Measurements from ENCODE around the gene PRELP.

DNA sequence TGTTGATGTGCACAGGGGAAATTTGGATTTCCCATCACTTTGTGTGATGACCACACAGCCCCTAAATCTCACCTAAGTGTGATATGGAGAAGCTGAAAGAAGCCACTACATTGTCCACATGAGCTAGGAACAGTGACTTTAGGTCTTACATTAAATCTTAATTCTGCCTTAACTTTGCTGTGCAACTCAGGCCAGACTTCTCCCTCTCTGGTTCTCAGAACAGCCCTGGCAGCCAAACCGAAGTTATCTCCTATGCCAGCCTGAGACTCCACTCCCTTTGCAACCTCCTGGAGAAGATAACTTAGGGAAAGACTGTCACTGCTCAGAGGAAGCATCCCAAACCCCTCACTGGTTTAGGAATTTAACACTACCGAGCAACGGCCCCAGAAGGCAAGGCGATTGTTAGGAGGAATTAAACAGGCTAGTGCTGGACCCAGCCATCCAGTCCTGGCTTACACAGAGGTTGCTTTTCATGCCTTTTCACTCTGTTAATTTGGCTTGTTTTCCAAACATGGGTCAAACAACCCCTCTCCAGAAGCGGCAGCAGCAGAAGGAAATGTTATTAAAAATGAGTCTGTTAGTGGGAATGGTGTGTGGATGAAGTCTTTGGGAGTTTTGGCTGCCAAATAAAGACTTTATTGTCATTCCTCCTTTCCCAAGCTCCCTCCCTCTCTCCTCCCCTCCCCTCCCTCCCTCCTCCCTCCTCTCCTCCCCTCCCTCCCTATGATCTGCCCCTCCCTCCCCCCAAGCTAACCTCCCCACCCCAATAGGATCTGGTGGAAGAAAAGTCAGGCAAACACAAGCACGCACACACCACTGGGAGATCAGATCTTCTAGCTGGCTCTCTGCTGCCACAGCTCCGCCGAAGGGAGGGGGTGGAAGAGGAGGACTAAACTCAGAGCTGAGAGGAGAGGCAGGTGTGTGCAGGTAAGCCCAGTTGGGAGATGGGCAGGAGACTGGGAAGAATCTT lies at the start of gene PRELP:
- TF ChIP-seq, protein P1, sequence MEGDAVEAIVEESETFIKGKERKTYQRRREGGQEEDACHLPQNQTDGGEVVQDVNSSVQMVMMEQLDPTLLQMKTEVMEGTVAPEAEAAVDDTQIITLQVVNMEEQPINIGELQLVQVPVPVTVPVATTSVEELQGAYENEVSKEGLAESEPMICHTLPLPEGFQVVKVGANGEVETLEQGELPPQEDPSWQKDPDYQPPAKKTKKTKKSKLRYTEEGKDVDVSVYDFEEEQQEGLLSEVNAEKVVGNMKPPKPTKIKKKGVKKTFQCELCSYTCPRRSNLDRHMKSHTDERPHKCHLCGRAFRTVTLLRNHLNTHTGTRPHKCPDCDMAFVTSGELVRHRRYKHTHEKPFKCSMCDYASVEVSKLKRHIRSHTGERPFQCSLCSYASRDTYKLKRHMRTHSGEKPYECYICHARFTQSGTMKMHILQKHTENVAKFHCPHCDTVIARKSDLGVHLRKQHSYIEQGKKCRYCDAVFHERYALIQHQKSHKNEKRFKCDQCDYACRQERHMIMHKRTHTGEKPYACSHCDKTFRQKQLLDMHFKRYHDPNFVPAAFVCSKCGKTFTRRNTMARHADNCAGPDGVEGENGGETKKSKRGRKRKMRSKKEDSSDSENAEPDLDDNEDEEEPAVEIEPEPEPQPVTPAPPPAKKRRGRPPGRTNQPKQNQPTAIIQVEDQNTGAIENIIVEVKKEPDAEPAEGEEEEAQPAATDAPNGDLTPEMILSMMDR (IDR thresholded peaks at IDR 0.05 in 8 of 11, conservative IDR thresholded peaks at IDR 0.05 in 3 of 11) = no peak
- TF ChIP-seq POLR2A (IDR thresholded peaks at IDR 0.05) = peak in 1 of 3 donors; percentile 23

Measured in spleen (tissue), 7 donors.